SK-N-SH (cell line): ENCODE data around the gene FRMD8. TPM values are rescaled to one million over a fixed set of nuclear protein-coding genes. Genes with fewer than 3 reads are reported as not detected.

ENCODE experiments used
- CTCF ChIA-PET: fragments of 300-600, 350-600 bp; formaldehyde crosslinking; extraction: SDS; loops from one replicate; lab custom pipeline; 2021; lab: Yijun Ruan, JAX
- POLR2A ChIA-PET: fragments of 350-600 bp; sonication (Branson Sonifier 250); formaldehyde crosslinking; extraction: SDS; loops from one replicate; lab custom pipeline; 2020; ENCODE audit warnings: antibody characterized with exemption, inconsistent platforms; lab: Yijun Ruan, JAX
- DNase-seq: peaks from one replicate; pipeline ENCODE4 v3.0.0; 2012
- H2AFZ ChIP-seq: fragments of 200-600 bp; sonication (generic); 2 replicates; pipeline ENCODE4 v1.8.1; 2016; ENCODE audit warnings: antibody characterized with exemption, mild to moderate bottlenecking, low read depth
- H3F3A ChIP-seq: fragments of 200-600 bp; sonication (generic); replicated peaks from 2 replicates; pipeline ENCODE3; 2016; ENCODE audit warnings: antibody characterized with exemption, mild to moderate bottlenecking; ENCODE audit not compliant: insufficient read depth
- H3K27ac ChIP-seq, 2 experiments: fragments of 200-500 bp in 1 of 2; fragments of 200-600 bp in 1 of 2; sonication (Bioruptor generic) in 1 of 2; sonication (generic), shearing (Covaris generic) in 1 of 2; 2 replicates each; pipeline versions ENCODE4 v1.5.1 to v1.6.1; 2014 to 2016; ENCODE audit warnings: low read depth in 2 of 2, inconsistent platforms in 1 of 2, low read length in 1 of 2, mild to moderate bottlenecking in 1 of 2, mixed read lengths in 1 of 2
- H3K27me3 ChIP-seq: fragments of 200-600 bp; sonication (generic), shearing (Covaris generic); 2 replicates; pipeline ENCODE4 v1.6.1; 2016; ENCODE audit warnings: mixed run types; ENCODE audit not compliant: insufficient read depth
- H3K36me3 ChIP-seq, 2 experiments: fragments of 200-500 bp in 1 of 2; fragments of 200-600 bp in 1 of 2; sonication (Bioruptor generic) in 1 of 2; sonication (generic) in 1 of 2; replicated peaks in 1 of 2; 2 replicates each; pipeline versions ENCODE3 to v1.5.1; 2014 to 2016; ENCODE audit warnings: low read length in 1 of 2, mild to moderate bottlenecking in 1 of 2; ENCODE audit not compliant: insufficient read depth in 2 of 2, control insufficient read depth in 1 of 2
- H3K4me1 ChIP-seq, 2 experiments: fragments of 200-500 bp in 1 of 2; fragments of 200-600 bp in 1 of 2; sonication (Bioruptor generic) in 1 of 2; sonication (generic), shearing (Covaris generic) in 1 of 2; 2 replicates each; pipeline versions ENCODE4 v1.5.1 to v1.6.1; 2014 to 2016; ENCODE audit warnings: low read depth in 1 of 2, low read length in 1 of 2, mixed run types in 1 of 2; ENCODE audit not compliant: insufficient read depth in 2 of 2, control insufficient read depth in 1 of 2
- H3K4me2 ChIP-seq: fragments of 200-600 bp; sonication (generic), shearing (Covaris generic); 2 replicates; pipeline ENCODE4 v1.6.1; 2017; ENCODE audit warnings: mixed run types
- H3K4me3 ChIP-seq, 2 experiments: fragments of 200-500 bp in 1 of 2; fragments of 200-600 bp in 1 of 2; sonication (Bioruptor generic) in 1 of 2; sonication (generic), shearing (Covaris generic) in 1 of 2; 2 replicates each; pipeline versions ENCODE4 v1.5.1 to v1.8.1; 2014 to 2016; ENCODE audit warnings: low read depth in 2 of 2, inconsistent platforms in 1 of 2, low read length in 1 of 2, mild to moderate bottlenecking in 1 of 2, mixed read lengths in 1 of 2, moderate library complexity in 1 of 2
- H3K79me2 ChIP-seq: fragments of 200-600 bp; sonication (generic); 2 replicates; pipeline ENCODE4 v1.8.1; 2017; ENCODE audit warnings: mild to moderate bottlenecking; ENCODE audit not compliant: insufficient read depth
- H3K9ac ChIP-seq: fragments of 200-600 bp; sonication (generic); 2 replicates; pipeline ENCODE4 v1.6.1; 2017; ENCODE audit warnings: mixed run types
- H3K9me2 ChIP-seq: fragments of 200-600 bp; sonication (generic); 2 replicates; pipeline ENCODE4 v1.6.1; 2017; ENCODE audit warnings: mixed run types
- H3K9me3 ChIP-seq: fragments of 200-600 bp; sonication (generic); 2 replicates; pipeline ENCODE4 v1.6.1; 2017; ENCODE audit warnings: mixed run types, mild to moderate bottlenecking, moderate library complexity
- H4K20me1 ChIP-seq: fragments of 200-600 bp; sonication (generic); 2 replicates; pipeline ENCODE4 v1.6.1; 2017; ENCODE audit warnings: mild to moderate bottlenecking, mixed run types; ENCODE audit not compliant: insufficient read depth
- CHD2 ChIP-seq: fragments of 150-350 bp; IDR thresholded peaks from 2 replicates; pipeline ENCODE4 v1.6.1; 2018; ENCODE audit warnings: low read length; ENCODE audit not compliant: partially characterized antibody
- ELF1 ChIP-seq: IDR thresholded peaks from 2 replicates; pipeline ENCODE4 v1.4.0; 2012
- EP300 ChIP-seq, 2 experiments: IDR thresholded peaks; 2 replicates each; pipeline versions ENCODE4 v1.4.0 to v1.6.1; 2012; ENCODE audit warnings: borderline replicate concordance in 1 of 2, low read depth in 1 of 2, low read length in 1 of 2
- FOXJ3 ChIP-seq: sonication (generic); formaldehyde crosslinking; IDR thresholded peaks from 2 replicates; pipeline ENCODE4 v1.5.1; 2020; ENCODE audit warnings: mild to moderate bottlenecking, missing genetic modification reagents
- NFIC ChIP-seq: IDR thresholded peaks from 2 replicates; pipeline ENCODE4 v1.4.0; 2012; ENCODE audit warnings: borderline replicate concordance
- PBX3 ChIP-seq: IDR thresholded peaks from 2 replicates; pipeline ENCODE4; 2012
- POLR2AphosphoS5 ChIP-seq: IDR thresholded peaks from 2 replicates; pipeline ENCODE4 v1.6.1; 2012; ENCODE audit warnings: low read depth, low read length
- RAD21 ChIP-seq: IDR thresholded peaks from 2 replicates; pipeline ENCODE4 v1.6.1; 2012; ENCODE audit warnings: mild to moderate bottlenecking, low read length
- RCOR1 ChIP-seq: fragments of 150-350 bp; IDR thresholded peaks from 2 replicates; pipeline ENCODE4 v1.6.1; 2017; ENCODE audit warnings: antibody characterized with exemption, low read length
- RXRA ChIP-seq: IDR thresholded peaks from 2 replicates; pipeline ENCODE4 v1.4.0; 2012; ENCODE audit warnings: low read depth, mild to moderate bottlenecking, borderline replicate concordance
- SIN3A ChIP-seq: IDR thresholded peaks from 2 replicates; pipeline ENCODE4 v1.6.1; 2012; ENCODE audit warnings: low read depth, mild to moderate bottlenecking, low read length, moderate library complexity, borderline replicate concordance
- SMC3 ChIP-seq: IDR thresholded peaks from 2 replicates; pipeline ENCODE4 v1.6.1; 2012; ENCODE audit warnings: low read depth, low read length, improper control_type of control experiment
- USF2 ChIP-seq: fragments of 150-350 bp; IDR thresholded peaks from 2 replicates; pipeline ENCODE4 v1.6.1; 2017; ENCODE audit warnings: antibody characterized with exemption, low read length, low read depth, borderline replicate concordance
- WGBS: methylation state at CpG from one replicate; pipeline ENCODE4 v1.1.6; 2017; ENCODE audit warnings: low lambda C conversion rate; 5-methylcytosine and 5-hydroxymethylcytosine counted together
- polyA plus RNA-seq, 3 experiments: library from polyadenylated mRNA; depleted of rRNA; stranded (reverse); fragments of >200 nt; gene quantifications; 2 replicates each; pipeline ENCODE4 v1.2.3, GENCODE V29; 2012
- TF ChIP-seq, protein P1 (sequence below): IDR thresholded peaks from 2 replicates; pipeline ENCODE4 v1.4.0; 2012; ENCODE audit warnings: low read depth, borderline replicate concordance
- TF ChIP-seq, protein P2 (sequence below): fragments of 200-600 bp; sonication (generic); IDR thresholded peaks from 2 replicates; pipeline ENCODE4 v1.6.1; 2017; ENCODE audit warnings: antibody characterized with exemption, mild to moderate bottlenecking, moderate library complexity
- TF ChIP-seq, protein P3 (sequence below): IDR thresholded peaks from 2 replicates; pipeline ENCODE4 v1.4.0; 2012; ENCODE audit warnings: low read depth
- TF ChIP-seq, protein P4 (sequence below): IDR thresholded peaks from 2 replicates; pipeline ENCODE4 v1.6.1; 2012; ENCODE audit warnings: mild to moderate bottlenecking, low read depth, low read length, moderate library complexity

The FRMD8 gene
- polyA plus RNA-seq, 1 of the 3 experiments (the other 2 are of a cell fraction), result 19.0 TPM

- no peak for TF ChIP-seq RXRA
- no peak for TF ChIP-seq POLR2AphosphoS5
- TF ChIP-seq, protein P1, sequence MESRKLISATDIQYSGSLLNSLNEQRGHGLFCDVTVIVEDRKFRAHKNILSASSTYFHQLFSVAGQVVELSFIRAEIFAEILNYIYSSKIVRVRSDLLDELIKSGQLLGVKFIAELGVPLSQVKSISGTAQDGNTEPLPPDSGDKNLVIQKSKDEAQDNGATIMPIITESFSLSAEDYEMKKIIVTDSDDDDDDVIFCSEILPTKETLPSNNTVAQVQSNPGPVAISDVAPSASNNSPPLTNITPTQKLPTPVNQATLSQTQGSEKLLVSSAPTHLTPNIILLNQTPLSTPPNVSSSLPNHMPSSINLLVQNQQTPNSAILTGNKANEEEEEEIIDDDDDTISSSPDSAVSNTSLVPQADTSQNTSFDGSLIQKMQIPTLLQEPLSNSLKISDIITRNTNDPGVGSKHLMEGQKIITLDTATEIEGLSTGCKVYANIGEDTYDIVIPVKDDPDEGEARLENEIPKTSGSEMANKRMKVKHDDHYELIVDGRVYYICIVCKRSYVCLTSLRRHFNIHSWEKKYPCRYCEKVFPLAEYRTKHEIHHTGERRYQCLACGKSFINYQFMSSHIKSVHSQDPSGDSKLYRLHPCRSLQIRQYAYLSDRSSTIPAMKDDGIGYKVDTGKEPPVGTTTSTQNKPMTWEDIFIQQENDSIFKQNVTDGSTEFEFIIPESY, result no peak
- TF ChIP-seq, protein P2, sequence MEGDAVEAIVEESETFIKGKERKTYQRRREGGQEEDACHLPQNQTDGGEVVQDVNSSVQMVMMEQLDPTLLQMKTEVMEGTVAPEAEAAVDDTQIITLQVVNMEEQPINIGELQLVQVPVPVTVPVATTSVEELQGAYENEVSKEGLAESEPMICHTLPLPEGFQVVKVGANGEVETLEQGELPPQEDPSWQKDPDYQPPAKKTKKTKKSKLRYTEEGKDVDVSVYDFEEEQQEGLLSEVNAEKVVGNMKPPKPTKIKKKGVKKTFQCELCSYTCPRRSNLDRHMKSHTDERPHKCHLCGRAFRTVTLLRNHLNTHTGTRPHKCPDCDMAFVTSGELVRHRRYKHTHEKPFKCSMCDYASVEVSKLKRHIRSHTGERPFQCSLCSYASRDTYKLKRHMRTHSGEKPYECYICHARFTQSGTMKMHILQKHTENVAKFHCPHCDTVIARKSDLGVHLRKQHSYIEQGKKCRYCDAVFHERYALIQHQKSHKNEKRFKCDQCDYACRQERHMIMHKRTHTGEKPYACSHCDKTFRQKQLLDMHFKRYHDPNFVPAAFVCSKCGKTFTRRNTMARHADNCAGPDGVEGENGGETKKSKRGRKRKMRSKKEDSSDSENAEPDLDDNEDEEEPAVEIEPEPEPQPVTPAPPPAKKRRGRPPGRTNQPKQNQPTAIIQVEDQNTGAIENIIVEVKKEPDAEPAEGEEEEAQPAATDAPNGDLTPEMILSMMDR, result no peak
- no peak for TF ChIP-seq RAD21
- no peak for TF ChIP-seq CHD2
- no peak for TF ChIP-seq SIN3A
- TF ChIP-seq, protein P3, sequence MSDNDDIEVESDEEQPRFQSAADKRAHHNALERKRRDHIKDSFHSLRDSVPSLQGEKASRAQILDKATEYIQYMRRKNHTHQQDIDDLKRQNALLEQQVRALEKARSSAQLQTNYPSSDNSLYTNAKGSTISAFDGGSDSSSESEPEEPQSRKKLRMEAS, result no peak
- TF ChIP-seq NFIC, result no peak
- no peak for TF ChIP-seq ELF1
Measured at GRCh38 chr11:65375012-65375411, 11.4 kb upstream of the FRMD8 start.

DNA sequence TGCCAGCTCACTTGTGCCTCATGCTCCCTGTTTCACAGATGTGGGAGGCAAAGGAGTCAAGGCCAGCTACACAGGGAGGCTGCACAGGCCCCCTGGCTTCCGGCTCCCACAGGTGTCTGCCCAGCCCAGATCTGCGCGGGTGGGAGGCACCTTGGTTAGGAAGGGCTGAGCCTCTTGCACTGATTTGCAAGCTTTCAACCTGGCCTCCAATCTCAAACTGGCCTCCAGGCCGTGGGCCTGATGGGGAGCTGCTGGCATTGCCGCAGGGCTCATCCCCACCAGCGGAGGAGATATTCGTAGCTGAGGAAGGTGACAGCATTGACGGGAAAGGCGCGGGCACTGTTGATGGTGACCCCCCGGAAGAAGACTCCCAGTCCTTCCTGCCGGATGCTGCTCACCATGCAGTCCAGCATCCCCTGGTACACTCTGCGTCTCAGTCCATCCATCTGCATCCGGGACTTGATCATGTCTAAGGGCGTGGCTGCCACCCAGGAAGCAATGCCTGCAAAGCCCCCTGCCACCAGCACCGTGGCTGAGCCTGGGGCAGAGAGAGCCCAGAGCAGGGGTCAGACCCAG is 10.2 kb upstream of the FRMD8 start:
- peaks cover 0 to 25% of the 10 kb centered on the region in 2 experiments; a peak in 1 of 4 replicates for H3K4me1 ChIP-seq
- H3K4me3 ChIP-seq, result no peak overlapping the region
- H3K4me2 ChIP-seq, result no peak overlapping the region
- no peak overlapping the region for H3K9ac ChIP-seq
- no peaks in the 10 kb centered on the region for H3K36me3 ChIP-seq
- POLR2A ChIA-PET, result interaction anchor here (1.0 to 1.4 kb wide), 3 partner anchors 48 to 124 kb away, joined by 4 read pairs; no protein-coding TSS in a partner anchor
- H3K9me3 ChIP-seq, result no peaks in the 10 kb centered on the region
- no peak overlapping the region for H3K27ac ChIP-seq
- H4K20me1 ChIP-seq, result no peaks in the 10 kb centered on the region
- CTCF ChIA-PET, result interaction anchor here (0.7 to 1.9 kb wide), 5 partner anchors 10 to 218 kb away, joined by 3 to 8 read pairs (median 4); no protein-coding TSS in a partner anchor
- H2AFZ ChIP-seq, result no peak overlapping the region
- peaks cover 6% of the 10 kb centered on the region for H3K79me2 ChIP-seq
- H3K9me2 ChIP-seq, result no peaks in the 10 kb centered on the region
- H3F3A ChIP-seq, result peaks cover 14% of the 10 kb centered on the region
- no peaks in the 10 kb centered on the region for H3K27me3 ChIP-seq
- no peak for DNase-seq
- whole genome bisulfite sequencing, result 92% methylated on average over 15 of the region's 16 CpGs
- TF ChIP-seq EP300 (IDR thresholded peaks at IDR 0.05; ENCODE audit: borderline replicate concordance in 1 of 2, low read depth in 1 of 2, low read length in 1 of 2), result no peak
- no peak for TF ChIP-seq USF2
- TF ChIP-seq, protein P4, sequence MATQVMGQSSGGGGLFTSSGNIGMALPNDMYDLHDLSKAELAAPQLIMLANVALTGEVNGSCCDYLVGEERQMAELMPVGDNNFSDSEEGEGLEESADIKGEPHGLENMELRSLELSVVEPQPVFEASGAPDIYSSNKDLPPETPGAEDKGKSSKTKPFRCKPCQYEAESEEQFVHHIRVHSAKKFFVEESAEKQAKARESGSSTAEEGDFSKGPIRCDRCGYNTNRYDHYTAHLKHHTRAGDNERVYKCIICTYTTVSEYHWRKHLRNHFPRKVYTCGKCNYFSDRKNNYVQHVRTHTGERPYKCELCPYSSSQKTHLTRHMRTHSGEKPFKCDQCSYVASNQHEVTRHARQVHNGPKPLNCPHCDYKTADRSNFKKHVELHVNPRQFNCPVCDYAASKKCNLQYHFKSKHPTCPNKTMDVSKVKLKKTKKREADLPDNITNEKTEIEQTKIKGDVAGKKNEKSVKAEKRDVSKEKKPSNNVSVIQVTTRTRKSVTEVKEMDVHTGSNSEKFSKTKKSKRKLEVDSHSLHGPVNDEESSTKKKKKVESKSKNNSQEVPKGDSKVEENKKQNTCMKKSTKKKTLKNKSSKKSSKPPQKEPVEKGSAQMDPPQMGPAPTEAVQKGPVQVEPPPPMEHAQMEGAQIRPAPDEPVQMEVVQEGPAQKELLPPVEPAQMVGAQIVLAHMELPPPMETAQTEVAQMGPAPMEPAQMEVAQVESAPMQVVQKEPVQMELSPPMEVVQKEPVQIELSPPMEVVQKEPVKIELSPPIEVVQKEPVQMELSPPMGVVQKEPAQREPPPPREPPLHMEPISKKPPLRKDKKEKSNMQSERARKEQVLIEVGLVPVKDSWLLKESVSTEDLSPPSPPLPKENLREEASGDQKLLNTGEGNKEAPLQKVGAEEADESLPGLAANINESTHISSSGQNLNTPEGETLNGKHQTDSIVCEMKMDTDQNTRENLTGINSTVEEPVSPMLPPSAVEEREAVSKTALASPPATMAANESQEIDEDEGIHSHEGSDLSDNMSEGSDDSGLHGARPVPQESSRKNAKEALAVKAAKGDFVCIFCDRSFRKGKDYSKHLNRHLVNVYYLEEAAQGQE, result no peak
- no peak for TF ChIP-seq PBX3
- TF ChIP-seq RCOR1, result no peak
- no peak for TF ChIP-seq SMC3
- no peak for TF ChIP-seq FOXJ3 (CRISPR knock-in tag)

More at GRCh38 chr11:65375012-65375411, 11.4 kb upstream of the FRMD8 start:
- Histone ChIP-seq H3K9me3 (no peaks in the 10 kb centered on the region), H3K4me2 (no peak overlapping the region), H3K9ac (no peak overlapping the region), H2AFZ (no peak overlapping the region), H3K27me3 (no peaks in the 10 kb centered on the region), H3K36me3 (no peaks in the 10 kb centered on the region), H3K27ac (no peak overlapping the region), H3F3A (peaks cover 20% of the 10 kb centered on the region), H3K4me3 (no peak overlapping the region), H3K79me2 (no peaks in the 10 kb centered on the region), H4K20me1 (no peaks in the 10 kb centered on the region), H3K9me2 (no peaks in the 10 kb centered on the region), H3K4me1 (peaks cover 0 to 14% of the 10 kb centered on the region in 2 experiments; a peak in 2 of 4 replicates)
- CTCF ChIA-PET, result interaction anchor here (1.8 to 1.9 kb wide), 3 partner anchors 8 to 136 kb away, joined by 5 to 8 read pairs (median 6); no protein-coding TSS in a partner anchor
- POLR2A ChIA-PET, result interaction anchor here (0.6 to 1.0 kb wide), 2 partner anchors 49 to 129 kb away, joined by 3 to 4 read pairs; no protein-coding TSS in a partner anchor
- WGBS, result 79% methylated on average over 8 of the region's 8 CpGs
- DNase-seq, result no peak
